Natural killer cell treated with Interleukin-12 subunit alpha and Interleukin-12 subunit beta and Interleukin-15 and Interleukin-18, amount 100 ng/mL, for 72 hours (primary cell): ENCODE measurements around the gene BNIP3. TPM values are rescaled to one million over a fixed set of nuclear protein-coding genes. Genes with fewer than 3 reads are reported as not detected.
A peak's percentile ranks its signal among the peaks of the same experiment; 100 is the strongest.

Experiments used
- ATAC-seq, 2 donors: fragments of 150-1000 bp; cut with Tn5 transposase in 1 of 2; sonication (Bioruptor Pico), chemical (Tn5 transposase) in 1 of 2; 2 replicates each; pipeline ENCODE4 v1.10.0; 2021
- DNase-seq: peaks from one replicate; pipeline ENCODE4 v3.0.0; 2022; ENCODE audit warnings: low spot score
- H3K27ac Mint-ChIP-seq, 2 donors: 1 replicate in 1 of 2; 2 replicates in 1 of 2; pipeline ENCODE4 v1.8.0; 2022; ENCODE audit warnings: mixed read lengths in 2 of 2, mild to moderate bottlenecking in 1 of 2, moderate library complexity in 1 of 2
- H3K27me3 Mint-ChIP-seq, 2 donors: 1 replicate in 1 of 2; 2 replicates in 1 of 2; pipeline ENCODE4 v1.8.0; 2022; ENCODE audit warnings: mixed read lengths in 2 of 2
- H3K36me3 Mint-ChIP-seq: one replicate; pipeline ENCODE4 v1.8.0; 2022; ENCODE audit warnings: mixed read lengths
- H3K4me1 Mint-ChIP-seq, 2 donors: 1 replicate in 1 of 2; 2 replicates in 1 of 2; pipeline ENCODE4 v1.8.0; 2022; ENCODE audit warnings: low read depth in 2 of 2, mixed read lengths in 2 of 2, mild to moderate bottlenecking in 1 of 2
- H3K4me3 Mint-ChIP-seq: one replicate; pipeline ENCODE4 v1.8.0; 2022; ENCODE audit warnings: mixed read lengths
- H3K9me3 Mint-ChIP-seq: 2 replicates; pipeline ENCODE4 v1.8.0; 2022; ENCODE audit warnings: mixed read lengths
- total RNA-seq, 2 donors: library from RNA; stranded (reverse); gene quantifications; one replicate each; pipeline ENCODE4 v1.2.3, GENCODE V29; 2022

Gene BNIP3
- total RNA-seq, 2 donors from 2014 or later: 20.5 to 82.2 TPM

DNA sequence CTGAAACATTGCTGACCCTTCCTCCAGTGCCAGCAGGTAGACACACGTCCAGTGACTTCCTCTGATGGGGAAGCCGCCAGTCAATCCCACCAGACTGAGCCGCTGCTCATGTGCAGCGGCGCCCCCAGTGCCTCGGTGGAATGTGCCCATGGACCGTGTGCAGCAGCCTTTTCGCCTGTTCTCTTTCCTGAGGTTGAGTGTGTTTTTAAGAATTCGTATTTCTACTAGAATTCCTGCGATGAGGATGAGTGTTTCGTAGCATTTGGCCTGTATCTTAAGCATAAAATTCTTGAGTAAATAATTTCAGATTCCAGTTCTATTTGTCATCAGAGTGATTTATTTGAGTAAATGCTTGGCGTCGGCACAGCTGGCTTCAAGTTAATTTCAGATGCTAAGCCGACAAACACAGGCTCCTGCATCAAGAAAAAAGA lies 35.4 kb downstream of the BNIP3 start:
- H3K4me1 Mint-ChIP-seq: peaks cover 9 to 13% of the 10 kb centered on the region in 2 donors
- no peak overlapping the region for H3K27ac Mint-ChIP-seq
- no peaks in the 10 kb centered on the region for H3K27me3 Mint-ChIP-seq
- peaks cover 12% of the 10 kb centered on the region for H3K36me3 Mint-ChIP-seq
- no peak for ATAC-seq
- no peak overlapping the region for H3K4me3 Mint-ChIP-seq
- no peaks in the 10 kb centered on the region for H3K9me3 Mint-ChIP-seq
- DNase-seq: no peak

DNA sequence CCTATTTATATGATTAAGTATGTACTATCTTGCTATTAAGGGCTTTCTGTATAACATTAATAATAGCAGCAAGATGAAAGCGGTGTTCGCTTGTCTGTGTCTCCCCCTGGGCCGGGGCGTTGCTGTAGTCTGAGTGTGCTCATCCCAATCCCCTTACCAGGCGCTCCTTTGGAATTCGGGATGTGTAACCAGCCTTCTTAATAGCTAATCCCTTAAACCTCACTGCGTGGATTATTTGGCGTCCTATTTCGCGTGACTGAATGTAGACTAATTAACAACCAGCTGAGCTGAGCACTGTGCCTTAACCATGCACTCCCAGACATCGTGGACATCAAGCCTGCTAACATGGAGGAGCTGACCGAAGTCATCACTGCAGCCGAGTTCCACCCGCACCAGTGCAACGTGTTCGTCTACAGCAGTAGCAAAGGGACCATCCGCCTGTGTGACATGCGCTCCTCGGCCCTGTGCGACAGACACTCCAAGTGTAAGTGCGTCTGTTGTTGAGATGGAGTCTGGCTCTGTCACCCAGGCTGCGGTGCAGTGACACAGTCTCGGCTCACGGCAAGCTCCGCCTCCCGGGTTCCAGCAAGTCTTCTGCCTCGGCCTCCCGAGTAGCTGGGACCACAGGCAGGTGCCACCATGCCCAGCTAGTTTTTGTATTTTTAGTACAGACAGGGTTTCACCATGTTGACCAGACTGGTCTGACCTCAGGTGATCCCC lies 36.6 kb downstream of the BNIP3 start:
- DNase-seq (no peak), ATAC-seq (no peak)
- H3K27me3 Mint-ChIP-seq: no peaks in the 10 kb centered on the region
- H3K4me3 Mint-ChIP-seq: no peak overlapping the region
- no peaks in the 10 kb centered on the region for H3K9me3 Mint-ChIP-seq
- H3K36me3 Mint-ChIP-seq: peaks cover 18% of the 10 kb centered on the region
- H3K27ac Mint-ChIP-seq: no peak overlapping the region
- H3K4me1 Mint-ChIP-seq: peaks cover 9 to 13% of the 10 kb centered on the region in 2 donors

DNA sequence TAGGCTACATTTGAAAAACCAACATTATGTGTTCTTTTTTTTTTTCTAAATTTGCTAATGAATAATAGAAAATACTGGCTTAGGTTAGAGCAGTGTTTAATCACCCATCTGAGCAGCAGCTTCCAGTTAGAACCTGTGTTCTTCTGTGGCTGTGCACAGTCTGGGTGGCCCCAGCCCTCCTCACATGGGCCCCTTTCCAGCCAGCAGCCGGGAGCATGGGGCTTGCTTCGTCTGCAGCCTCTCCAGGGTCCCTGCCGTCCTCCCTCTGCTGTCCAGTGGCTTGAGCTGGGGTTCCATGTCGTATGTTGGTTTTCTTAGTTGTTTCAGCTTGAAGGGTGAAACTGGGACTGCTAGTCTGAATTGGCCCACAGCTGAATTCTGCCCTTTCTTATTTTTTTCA lies 37.3 kb downstream of the BNIP3 start:
- Mint-ChIP-seq H3K4me3 (no peak overlapping the region), H3K36me3 (peaks cover 18% of the 10 kb centered on the region), H3K27me3 (no peaks in the 10 kb centered on the region), H3K4me1 (peaks cover 9 to 13% of the 10 kb centered on the region in 2 donors), H3K27ac (no peak overlapping the region), H3K9me3 (no peaks in the 10 kb centered on the region)
- DNase-seq (no peak), ATAC-seq (no peak)

DNA sequence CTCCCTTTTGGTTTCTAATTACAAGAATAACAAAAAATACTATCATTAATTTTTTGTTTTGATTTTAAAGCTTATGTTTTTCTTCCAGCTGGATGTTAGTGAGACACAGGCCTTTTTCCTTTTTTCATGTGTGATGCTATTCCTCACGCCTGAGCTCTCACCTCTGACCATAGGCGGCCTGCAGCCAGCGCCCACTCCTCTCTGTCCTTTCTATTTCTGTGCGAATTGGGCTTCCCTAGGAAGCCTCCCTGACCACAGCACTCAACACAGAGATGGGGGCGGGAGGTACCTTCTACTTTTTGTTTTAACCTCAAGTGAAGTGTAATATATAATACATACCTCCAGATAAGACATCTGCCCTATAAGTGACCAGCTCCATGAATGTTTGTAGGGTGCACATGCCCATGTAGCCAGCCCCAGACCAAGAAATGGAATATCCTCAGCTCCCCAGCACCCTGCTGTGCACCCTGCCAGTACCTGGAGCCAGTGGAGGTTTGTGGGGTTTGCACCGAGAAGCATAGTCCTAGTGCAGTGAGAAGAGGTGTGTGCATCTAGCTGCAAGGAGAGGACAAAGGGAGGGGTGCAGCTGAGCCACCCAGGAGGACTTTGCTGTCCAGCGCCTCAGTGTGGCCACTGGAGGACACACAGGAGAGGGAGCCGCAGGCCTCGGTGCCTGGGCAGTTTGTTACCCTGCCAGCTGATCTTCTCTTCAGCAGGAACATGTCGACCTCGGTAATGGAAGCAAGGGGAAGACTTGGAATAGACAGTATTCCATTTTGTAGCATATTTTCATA lies 38.5 kb downstream of the BNIP3 start:
- ATAC-seq: peak in 1 of 2 donors; percentile 62
- peak overlapping the region in 1 of 2 donors; percentile 23 for H3K27ac Mint-ChIP-seq
- H3K27me3 Mint-ChIP-seq: no peaks in the 10 kb centered on the region
- H3K4me1 Mint-ChIP-seq: peaks cover 9 to 13% of the 10 kb centered on the region in 2 donors
- no peak overlapping the region for H3K4me3 Mint-ChIP-seq
- no peak for DNase-seq
- H3K36me3 Mint-ChIP-seq: peaks cover 18% of the 10 kb centered on the region
- no peaks in the 10 kb centered on the region for H3K9me3 Mint-ChIP-seq

DNA sequence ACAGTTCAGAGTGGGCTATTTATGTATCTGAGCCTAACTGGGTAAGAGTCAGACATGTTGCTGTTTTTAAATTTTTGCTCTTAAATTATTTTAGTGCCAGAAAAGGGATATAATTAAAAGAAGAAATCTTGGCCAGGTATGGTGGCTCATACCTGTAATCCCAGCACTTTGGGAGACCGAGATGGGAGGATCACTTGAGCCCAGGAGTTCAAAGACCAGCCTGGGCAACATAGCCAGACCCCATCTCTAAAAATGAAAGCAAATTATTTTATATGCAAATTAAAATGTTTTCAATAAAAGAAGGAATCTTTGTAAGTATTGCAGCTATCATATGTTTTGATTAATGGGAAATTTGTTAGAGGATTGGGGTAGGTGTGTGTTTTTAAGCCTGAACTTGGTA lies 39.3 kb downstream of the BNIP3 start:
- H3K36me3 Mint-ChIP-seq: peaks cover 11% of the 10 kb centered on the region

DNA sequence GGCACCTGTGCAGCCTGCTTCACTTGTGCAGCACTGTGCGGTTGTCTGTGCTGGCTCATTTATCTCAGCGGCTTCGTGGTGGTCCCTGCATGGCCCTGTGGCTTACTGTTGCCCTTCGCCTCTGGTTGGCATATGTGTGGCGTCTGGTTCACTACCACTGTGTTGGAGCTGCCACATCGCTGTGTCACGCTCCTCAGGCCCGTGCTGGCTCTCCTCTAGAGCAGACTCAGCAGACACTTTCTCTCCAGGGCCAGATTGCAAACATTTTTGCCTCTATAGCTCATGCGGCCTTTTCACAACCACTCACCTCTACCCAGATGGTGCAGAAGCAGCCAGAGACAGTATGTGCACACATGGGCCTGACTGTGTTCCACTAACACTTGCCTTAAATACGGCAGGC lies 43.0 kb downstream of the BNIP3 start:
- Mint-ChIP-seq H3K4me1 (peaks cover 5 to 19% of the 10 kb centered on the region in 2 donors), H3K9me3 (no peaks in the 10 kb centered on the region), H3K4me3 (no peak overlapping the region), H3K27ac (no peak overlapping the region), H3K27me3 (no peaks in the 10 kb centered on the region), H3K36me3 (peaks cover 8% of the 10 kb centered on the region)
- DNase-seq: no peak
- ATAC-seq: no peak

More for the DNA sequence above, 39.3 kb downstream of the BNIP3 start:
- DNase-seq: no peak
- Mint-ChIP-seq H3K4me1 (peaks cover 2 to 9% of the 10 kb centered on the region in 2 donors), H3K9me3 (no peaks in the 10 kb centered on the region), H3K4me3 (no peak overlapping the region), H3K27me3 (no peaks in the 10 kb centered on the region), H3K27ac (peak overlapping the region in 1 of 2 donors; percentile 23)
- no peak for ATAC-seq

DNA sequence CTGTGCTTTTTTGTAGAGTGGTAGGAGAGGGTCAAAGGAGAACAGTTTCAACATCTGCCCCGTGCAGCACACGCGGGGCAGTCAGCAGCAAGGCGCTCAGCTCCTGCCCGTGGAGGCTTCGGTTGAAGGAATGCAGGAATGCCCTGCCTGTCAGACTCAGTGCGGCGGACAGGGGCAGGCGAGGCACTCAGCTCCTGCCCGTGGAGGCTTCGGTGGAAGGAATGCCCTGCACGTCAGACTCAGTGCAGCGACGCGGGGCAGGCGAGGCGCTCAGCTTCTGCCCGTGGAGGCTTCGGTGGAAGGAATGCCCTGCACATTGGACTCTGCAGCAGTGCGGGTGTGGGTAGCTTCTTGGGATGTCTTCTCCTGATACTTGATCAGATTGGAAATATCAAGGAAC lies 43.9 kb downstream of the BNIP3 start:
- peaks cover 8% of the 10 kb centered on the region for H3K36me3 Mint-ChIP-seq
- H3K27me3 Mint-ChIP-seq: no peaks in the 10 kb centered on the region
- no peak overlapping the region for H3K4me3 Mint-ChIP-seq

DNA sequence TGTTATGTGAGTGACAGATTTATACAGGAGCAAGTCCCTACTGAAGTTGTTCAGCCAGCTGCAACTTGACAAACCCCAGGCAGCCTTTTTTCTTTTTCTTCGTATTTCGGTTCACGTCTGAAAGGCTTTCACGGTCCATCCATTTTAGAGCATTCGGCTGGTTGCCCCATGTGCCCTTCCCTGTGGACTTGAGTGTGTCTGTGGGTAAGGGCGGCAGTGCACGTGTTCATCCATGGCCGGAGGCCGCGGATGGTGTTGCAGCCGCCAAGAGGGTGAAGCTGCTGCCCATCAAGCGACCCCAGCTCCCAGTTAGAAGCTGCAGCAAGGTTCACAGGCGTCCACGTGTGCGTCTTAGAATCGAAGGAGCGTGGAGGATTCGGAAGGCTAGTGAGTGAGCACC lies 45.0 kb downstream of the BNIP3 start:
- DNase-seq (no peak), ATAC-seq (no peak)
- no peaks in the 10 kb centered on the region for H3K27me3 Mint-ChIP-seq
- peaks cover 5 to 12% of the 10 kb centered on the region in 2 donors for H3K4me1 Mint-ChIP-seq
- no peak overlapping the region for H3K27ac Mint-ChIP-seq
- H3K4me3 Mint-ChIP-seq: no peak overlapping the region
- no peaks in the 10 kb centered on the region for H3K9me3 Mint-ChIP-seq
- H3K36me3 Mint-ChIP-seq: peaks cover 8% of the 10 kb centered on the region

More for the DNA sequence above, 43.9 kb downstream of the BNIP3 start:
- Mint-ChIP-seq H3K27ac (no peak overlapping the region), H3K4me1 (peaks cover 5 to 12% of the 10 kb centered on the region in 2 donors), H3K9me3 (no peaks in the 10 kb centered on the region)
- DNase-seq: no peak
- no peak for ATAC-seq

DNA sequence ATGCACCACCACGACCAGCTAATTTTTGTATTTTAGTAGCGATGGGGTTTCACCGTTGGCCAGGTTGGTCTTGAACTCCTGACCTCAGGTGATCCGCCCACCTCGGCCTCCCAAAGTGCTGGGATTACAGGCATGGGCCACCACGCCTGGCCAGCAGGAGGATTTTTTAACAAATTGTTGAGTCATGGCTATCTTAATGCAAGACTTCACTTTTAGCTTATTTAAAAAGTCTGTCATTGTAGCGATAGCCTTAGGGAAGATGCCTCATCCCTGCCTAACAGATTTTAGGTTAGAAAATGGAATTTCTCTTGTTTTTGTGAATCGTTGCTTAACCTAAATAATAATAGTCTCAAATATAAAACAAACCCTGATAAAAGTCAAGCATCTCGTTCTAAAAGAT lies 45.4 kb downstream of the BNIP3 start:
- Mint-ChIP-seq H3K27me3 (no peaks in the 10 kb centered on the region), H3K4me3 (no peak overlapping the region), H3K4me1 (peaks cover 6 to 15% of the 10 kb centered on the region in 2 donors), H3K9me3 (no peaks in the 10 kb centered on the region), H3K36me3 (peaks cover 6% of the 10 kb centered on the region), H3K27ac (no peak overlapping the region)
- ATAC-seq (no peak), DNase-seq (no peak)

DNA sequence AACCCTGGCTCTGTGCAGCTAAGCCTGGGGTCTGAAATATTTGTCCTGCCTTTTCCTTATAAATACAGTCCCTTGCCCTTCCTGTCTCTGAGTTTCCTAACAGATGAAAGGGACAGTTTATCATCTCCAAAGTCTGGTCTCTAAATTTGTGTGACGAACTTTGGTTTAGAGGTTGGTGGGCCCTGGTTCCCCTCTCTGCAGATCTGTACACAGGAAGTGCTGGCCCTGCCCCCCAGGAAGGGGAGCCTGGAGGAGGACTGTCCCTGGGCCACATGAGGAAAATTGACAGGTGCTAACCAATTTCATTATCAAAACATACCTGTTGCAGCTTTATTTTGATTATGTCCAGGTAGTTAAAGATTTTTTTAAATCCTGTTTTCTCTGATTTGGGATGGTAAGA lies 46.5 kb downstream of the BNIP3 start:
- no peak for ATAC-seq
- Mint-ChIP-seq H3K4me1 (peaks cover 17 to 23% of the 10 kb centered on the region in 2 donors), H3K9me3 (no peaks in the 10 kb centered on the region), H3K27me3 (no peaks in the 10 kb centered on the region), H3K27ac (no peak overlapping the region), H3K4me3 (no peak overlapping the region), H3K36me3 (no peaks in the 10 kb centered on the region)
- no peak for DNase-seq

DNA sequence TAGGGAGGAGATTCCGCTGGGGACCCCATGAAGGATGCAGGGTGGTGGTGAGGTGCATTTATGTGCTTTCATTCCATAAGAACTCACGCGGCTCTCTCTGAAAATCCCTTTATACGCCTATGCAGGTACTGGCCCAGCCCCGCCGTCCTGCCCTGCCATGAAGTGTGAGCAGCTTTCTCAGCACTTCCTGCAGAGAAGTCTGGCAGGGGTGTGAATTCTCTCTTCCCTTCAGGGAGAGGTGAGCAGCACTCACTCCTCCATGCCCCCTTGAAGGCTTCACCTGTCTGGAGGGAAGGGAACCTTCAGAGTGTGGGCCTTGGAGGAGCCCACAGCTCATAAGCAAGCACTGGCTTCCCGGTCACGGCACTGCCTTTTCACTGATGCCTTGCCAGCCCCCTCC lies 47.0 kb downstream of the BNIP3 start:
- H3K4me3 Mint-ChIP-seq: no peak overlapping the region
- no peaks in the 10 kb centered on the region for H3K27me3 Mint-ChIP-seq
- peaks cover 22 to 28% of the 10 kb centered on the region in 2 donors for H3K4me1 Mint-ChIP-seq
- no peak for DNase-seq
- no peaks in the 10 kb centered on the region for H3K9me3 Mint-ChIP-seq
- no peak for ATAC-seq
- peaks cover 4% of the 10 kb centered on the region for H3K36me3 Mint-ChIP-seq
- no peak overlapping the region for H3K27ac Mint-ChIP-seq

DNA sequence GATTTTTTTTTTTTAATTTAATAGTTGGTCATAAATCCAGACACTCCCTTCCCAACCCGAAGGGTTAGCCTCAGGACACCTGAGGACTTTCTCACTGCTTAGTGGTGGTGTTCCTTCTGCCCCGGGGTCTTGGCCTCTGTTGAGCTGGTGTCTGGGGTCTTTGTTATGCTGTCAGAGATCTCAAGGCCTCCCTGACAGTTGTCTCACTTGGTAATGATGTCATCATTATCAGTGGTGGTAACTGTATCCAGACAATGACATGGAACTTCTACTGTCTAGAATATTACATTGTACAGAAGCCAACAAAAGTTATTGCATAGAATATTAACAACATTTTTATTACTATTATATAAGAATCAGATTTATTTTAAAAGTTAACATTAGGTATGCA lies 48.0 kb downstream of the BNIP3 start:
- no peak overlapping the region for H3K27ac Mint-ChIP-seq
- no peak for ATAC-seq
- H3K4me1 Mint-ChIP-seq: peaks cover 31 to 38% of the 10 kb centered on the region in 2 donors
- H3K36me3 Mint-ChIP-seq: peaks cover 5% of the 10 kb centered on the region
- no peak overlapping the region for H3K4me3 Mint-ChIP-seq
- no peak for DNase-seq
- H3K9me3 Mint-ChIP-seq: no peaks in the 10 kb centered on the region
- H3K27me3 Mint-ChIP-seq: no peaks in the 10 kb centered on the region

DNA sequence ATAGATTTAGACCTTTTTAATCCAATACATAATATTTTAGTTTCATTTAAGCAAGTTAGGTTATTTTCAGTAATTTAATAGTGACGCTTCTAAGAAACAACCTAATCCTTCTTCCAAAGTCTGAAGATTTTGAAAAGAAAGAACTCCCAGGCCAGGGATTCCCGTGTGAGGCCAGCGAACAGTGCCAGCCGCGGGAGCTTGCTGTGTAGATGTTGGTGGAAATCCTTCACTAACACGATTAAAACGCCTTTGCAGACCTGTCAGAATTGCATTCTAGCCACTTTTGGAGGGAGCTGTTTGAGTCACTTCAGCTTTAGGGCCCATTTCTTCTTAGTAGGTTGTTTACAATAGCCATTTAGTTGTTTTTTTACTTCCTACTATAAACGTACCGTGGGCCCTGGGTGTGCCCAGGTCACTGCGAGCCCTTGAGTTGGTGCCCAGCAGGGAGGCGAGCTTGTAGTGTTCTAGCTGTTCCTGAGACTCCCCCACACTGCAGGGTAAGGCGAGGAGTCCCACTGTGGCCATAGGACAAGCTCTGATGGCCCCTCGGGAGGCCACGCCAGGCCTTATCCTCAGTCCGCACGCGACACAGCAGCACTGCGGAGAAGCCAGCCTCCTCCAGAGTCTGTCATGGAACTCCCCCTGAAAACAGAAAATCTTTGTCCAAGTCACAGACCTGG lies 48.6 kb downstream of the BNIP3 start:
- no peak for DNase-seq
- H3K36me3 Mint-ChIP-seq: peaks cover 5% of the 10 kb centered on the region
- H3K27me3 Mint-ChIP-seq: no peaks in the 10 kb centered on the region
- no peak overlapping the region for H3K4me3 Mint-ChIP-seq
- no peak overlapping the region for H3K27ac Mint-ChIP-seq
- H3K4me1 Mint-ChIP-seq: peaks cover 37 to 44% of the 10 kb centered on the region in 2 donors
- no peaks in the 10 kb centered on the region for H3K9me3 Mint-ChIP-seq
- no peak for ATAC-seq

DNA sequence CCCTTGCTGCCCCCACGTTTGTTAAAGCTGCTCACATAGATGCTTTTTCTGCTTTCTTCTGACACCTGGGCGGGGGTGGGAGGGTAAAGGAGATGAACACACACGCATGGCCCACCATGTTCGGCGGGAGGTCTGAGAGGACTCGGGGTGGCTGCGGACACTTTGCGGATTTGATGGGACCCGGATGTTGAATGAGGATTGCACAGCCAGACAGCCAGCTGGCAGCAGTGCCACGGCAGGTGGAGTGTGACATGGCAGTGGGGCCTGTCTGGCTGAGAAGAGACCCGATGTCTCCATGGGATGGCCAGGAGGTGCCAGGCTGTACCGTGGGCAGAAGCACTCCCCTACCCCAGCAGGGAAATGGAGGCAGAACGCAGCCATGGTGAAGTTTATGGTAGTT lies 49.7 kb downstream of the BNIP3 start:
- ATAC-seq (no peak), DNase-seq (no peak)
- no peaks in the 10 kb centered on the region for H3K27me3 Mint-ChIP-seq
- peaks cover 5% of the 10 kb centered on the region for H3K36me3 Mint-ChIP-seq
- H3K9me3 Mint-ChIP-seq: no peaks in the 10 kb centered on the region
- no peak overlapping the region for H3K27ac Mint-ChIP-seq
- no peak overlapping the region for H3K4me3 Mint-ChIP-seq
- peaks cover 48 to 54% of the 10 kb centered on the region in 2 donors for H3K4me1 Mint-ChIP-seq
